Measurements from ENCODE around the gene SPAG17. TPM values are rescaled to one million over a fixed set of nuclear protein-coding genes. Genes with fewer than 3 reads are reported as not detected.

The SPAG17 gene
- total RNA-seq, 1 experiment from 2014 or later = not detected

DNA sequence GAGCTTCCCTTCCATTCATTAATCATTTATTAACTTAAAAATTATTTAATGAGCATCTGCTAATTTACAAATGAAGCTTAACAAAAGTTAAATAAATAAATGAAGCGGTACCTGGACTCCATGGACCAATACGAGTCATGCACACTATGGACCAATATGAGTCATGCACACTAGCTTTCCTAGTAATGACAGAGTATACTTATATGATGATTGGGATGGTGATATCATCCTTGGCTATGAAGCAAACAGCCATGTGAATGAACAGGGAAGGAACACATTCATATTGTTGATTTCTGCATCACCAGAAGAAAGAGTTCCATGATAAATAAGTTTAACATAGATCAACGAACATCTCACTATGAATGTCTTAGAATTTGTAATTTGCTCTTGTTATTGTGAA is 109.9 kb downstream of the SPAG17 start:
- Histone ChIP-seq H3K9me3 (ENCODE audit: control insufficient read depth in 1 of 2, insufficient read depth in 1 of 2, low read depth in 1 of 2, low read length in 2 of 2) (no peaks in the 10 kb centered on the region), H3K4me2 (ENCODE audit: low read length) (no peak overlapping the region), H3K27ac (ENCODE audit: low read depth, low read length) (no peak overlapping the region), H3K79me2 (ENCODE audit: insufficient read depth, low read length) (no peaks in the 10 kb centered on the region), H3K36me3 (ENCODE audit: control insufficient read depth in 1 of 2, insufficient read depth in 2 of 2, low read length in 2 of 2) (no peaks in the 10 kb centered on the region), H4K20me1 (ENCODE audit: insufficient read depth) (no peaks in the 10 kb centered on the region), H3K9me2 (ENCODE audit: insufficient read depth) (no peaks in the 10 kb centered on the region), H3K9ac (ENCODE audit: low read length) (no peak overlapping the region), H3K27me3 (ENCODE audit: insufficient read depth, low read length) (peaks cover 6% of the 10 kb centered on the region; the same call in 1 of the 2 replicates), H3K4me1 (ENCODE audit: control insufficient read depth in 1 of 2, insufficient read depth in 2 of 2, low read length in 2 of 2) (no peaks in the 10 kb centered on the region), H3K4me3 (replicated peaks in 1 of 2; ENCODE audit: low read depth in 1 of 2, low read length in 2 of 2) (no peak overlapping the region), H2AFZ (ENCODE audit: low read depth, low read length, poor library complexity, severe bottlenecking) (no peak overlapping the region)
- POLR2A ChIA-PET = no interaction called here
- no peak for TF ChIP-seq ZFX (IDR thresholded peaks at IDR 0.05)
- no peak for TF ChIP-seq CEBPB (IDR thresholded peaks at IDR 0.05; ENCODE audit: low read depth)
- no peak for TF ChIP-seq CBX3 (IDR thresholded peaks at IDR 0.05; ENCODE audit: low read depth)
- no peak for TF ChIP-seq YY1 (IDR thresholded peaks at IDR 0.05; ENCODE audit: extremely low read depth, insufficient replicate concordance, low read depth, low read length)
- no peak for TF ChIP-seq EZH2 (IDR thresholded peaks at IDR 0.05)
- TF ChIP-seq EGR1 (IDR thresholded peaks at IDR 0.05; ENCODE audit: low read depth) = no peak
- no peak for TF ChIP-seq JUND (IDR thresholded peaks at IDR 0.05)
- TF ChIP-seq SRF (IDR thresholded peaks at IDR 0.05; ENCODE audit: low read depth) = no peak
- TF ChIP-seq, protein P1, sequence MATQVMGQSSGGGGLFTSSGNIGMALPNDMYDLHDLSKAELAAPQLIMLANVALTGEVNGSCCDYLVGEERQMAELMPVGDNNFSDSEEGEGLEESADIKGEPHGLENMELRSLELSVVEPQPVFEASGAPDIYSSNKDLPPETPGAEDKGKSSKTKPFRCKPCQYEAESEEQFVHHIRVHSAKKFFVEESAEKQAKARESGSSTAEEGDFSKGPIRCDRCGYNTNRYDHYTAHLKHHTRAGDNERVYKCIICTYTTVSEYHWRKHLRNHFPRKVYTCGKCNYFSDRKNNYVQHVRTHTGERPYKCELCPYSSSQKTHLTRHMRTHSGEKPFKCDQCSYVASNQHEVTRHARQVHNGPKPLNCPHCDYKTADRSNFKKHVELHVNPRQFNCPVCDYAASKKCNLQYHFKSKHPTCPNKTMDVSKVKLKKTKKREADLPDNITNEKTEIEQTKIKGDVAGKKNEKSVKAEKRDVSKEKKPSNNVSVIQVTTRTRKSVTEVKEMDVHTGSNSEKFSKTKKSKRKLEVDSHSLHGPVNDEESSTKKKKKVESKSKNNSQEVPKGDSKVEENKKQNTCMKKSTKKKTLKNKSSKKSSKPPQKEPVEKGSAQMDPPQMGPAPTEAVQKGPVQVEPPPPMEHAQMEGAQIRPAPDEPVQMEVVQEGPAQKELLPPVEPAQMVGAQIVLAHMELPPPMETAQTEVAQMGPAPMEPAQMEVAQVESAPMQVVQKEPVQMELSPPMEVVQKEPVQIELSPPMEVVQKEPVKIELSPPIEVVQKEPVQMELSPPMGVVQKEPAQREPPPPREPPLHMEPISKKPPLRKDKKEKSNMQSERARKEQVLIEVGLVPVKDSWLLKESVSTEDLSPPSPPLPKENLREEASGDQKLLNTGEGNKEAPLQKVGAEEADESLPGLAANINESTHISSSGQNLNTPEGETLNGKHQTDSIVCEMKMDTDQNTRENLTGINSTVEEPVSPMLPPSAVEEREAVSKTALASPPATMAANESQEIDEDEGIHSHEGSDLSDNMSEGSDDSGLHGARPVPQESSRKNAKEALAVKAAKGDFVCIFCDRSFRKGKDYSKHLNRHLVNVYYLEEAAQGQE (IDR thresholded peaks at IDR 0.05; ENCODE audit: low read depth) = no peak
- TF ChIP-seq, protein P2, sequence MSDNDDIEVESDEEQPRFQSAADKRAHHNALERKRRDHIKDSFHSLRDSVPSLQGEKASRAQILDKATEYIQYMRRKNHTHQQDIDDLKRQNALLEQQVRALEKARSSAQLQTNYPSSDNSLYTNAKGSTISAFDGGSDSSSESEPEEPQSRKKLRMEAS (IDR thresholded peaks at IDR 0.05) = no peak
- TF ChIP-seq SP1 (IDR thresholded peaks at IDR 0.05; ENCODE audit: low read depth) = no peak
- no peak for TF ChIP-seq ELF1 (IDR thresholded peaks at IDR 0.05; ENCODE audit: borderline replicate concordance, low read depth)
- TF ChIP-seq POLR2AphosphoS5 (IDR thresholded peaks at IDR 0.05; ENCODE audit: low read depth, low read length) = no peak
- no peak for TF ChIP-seq ZBTB33 (IDR thresholded peaks at IDR 0.05; ENCODE audit: extremely low read depth, insufficient replicate concordance, low read length)
- TF ChIP-seq FOSL1 (IDR thresholded peaks at IDR 0.05; ENCODE audit: low read depth) = no peak
- no peak for TF ChIP-seq SIN3A (IDR thresholded peaks at IDR 0.05; ENCODE audit: low read depth)
- TF ChIP-seq ATF3 (IDR thresholded peaks at IDR 0.05) = no peak
- TF ChIP-seq EZH2phosphoT487 (IDR thresholded peaks at IDR 0.05; ENCODE audit: borderline replicate concordance) = no peak
- BruUV-seq (replicated peaks) = no TSS peak
- ATAC-seq (no peak), DNase-seq (ENCODE audit: low read depth, low spot score) (no peak)
- RAD21 ChIA-PET (ENCODE audit: low non-redundant PET in 1 of 2, low total read pairs in 2 of 2, uncharacterized antibody in 2 of 2, unreplicated experiment in 2 of 2) = no interaction called here
- intact Hi-C loops (cut with micrococcal nuclease) = loop anchor here (5.0 kb wide), 2 partner anchors 932 to 1202 kb away; no protein-coding TSS in a partner anchor
- CTCF ChIA-PET = interaction anchor here (0.9 kb wide), 1 partner anchor 934 kb away, joined by 3 read pairs; no protein-coding TSS in a partner anchor

All from HCT116 (cell line).